Smooth muscle cell (in vitro differentiated cells): ENCODE data around the gene RGS6. TPM values are rescaled to one million over a fixed set of nuclear protein-coding genes. Genes with fewer than 3 reads are reported as not detected.

Source experiments
- DNase-seq: peaks from one replicate; lab custom pipeline; 2025; ENCODE audit not compliant: unreplicated experiment; lab: John Stamatoyannopoulos, UW
- H2AFZ ChIP-seq: fragments of 200-600 bp; sonication (generic); 2 replicates; pipeline ENCODE4 v1.6.0; 2016; ENCODE audit warnings: antibody characterized with exemption, low read depth, mild to moderate bottlenecking
- H3F3A ChIP-seq: fragments of 200-600 bp; sonication (generic); 2 replicates; pipeline ENCODE4 v1.6.0; 2017; ENCODE audit warnings: antibody characterized with exemption, low read depth
- H3K27ac ChIP-seq: fragments of 200-600 bp; sonication (generic); 2 replicates; pipeline ENCODE4 v1.5.1; 2016; ENCODE audit warnings: low read depth, mild to moderate bottlenecking
- H3K27me3 ChIP-seq: fragments of 200-600 bp; sonication (generic); 2 replicates; pipeline ENCODE4 v1.6.1; 2016; ENCODE audit warnings: low read depth, mild to moderate bottlenecking
- H3K36me3 ChIP-seq: fragments of 200-600 bp; sonication (generic); 2 replicates; pipeline ENCODE4 v1.5.1; 2016; ENCODE audit warnings: low read depth
- H3K4me1 ChIP-seq: fragments of 200-600 bp; sonication (generic); 2 replicates; pipeline ENCODE4 v1.5.1; 2016; ENCODE audit warnings: low read depth
- H3K4me2 ChIP-seq: fragments of 200-600 bp; sonication (generic); 2 replicates; pipeline ENCODE4 v1.6.0; 2016; ENCODE audit warnings: mild to moderate bottlenecking
- H3K4me3 ChIP-seq: fragments of 200-600 bp; sonication (generic); 2 replicates; pipeline ENCODE4 v1.5.1; 2016; ENCODE audit warnings: mild to moderate bottlenecking
- H3K79me2 ChIP-seq: fragments of 200-600 bp; sonication (generic); 2 replicates; pipeline ENCODE4 v1.6.0; 2016; ENCODE audit warnings: low read depth, mild to moderate bottlenecking
- H3K9ac ChIP-seq: fragments of 200-600 bp; sonication (generic); 2 replicates; pipeline ENCODE4 v1.6.0; 2016; ENCODE audit warnings: low read depth
- H3K9me3 ChIP-seq: fragments of 200-600 bp; sonication (generic); replicated peaks from 2 replicates; pipeline ENCODE4 v1.5.1; 2016; ENCODE audit warnings: low read depth
- H4K20me1 ChIP-seq: fragments of 200-600 bp; sonication (generic); 2 replicates; pipeline ENCODE4 v1.6.0; 2016; ENCODE audit warnings: low read depth
- CTCF ChIP-seq: fragments of 200-600 bp; sonication (generic); IDR thresholded peaks from 2 replicates; pipeline ENCODE4 v1.5.1; 2017; ENCODE audit warnings: borderline replicate concordance, mild to moderate bottlenecking, antibody characterized with exemption; ENCODE audit not compliant: insufficient read depth, poor library complexity, severe bottlenecking
- WGBS: methylation state at CpG from one replicate; pipeline ENCODE4 v1.1.7; 2016; ENCODE audit warnings: low lambda C conversion rate; 5-methylcytosine and 5-hydroxymethylcytosine counted together
- polyA plus RNA-seq: library from polyadenylated mRNA; unstranded; fragments of >200 nt; fragmentation: Nextera tagmentation; extraction: Ambion mirVana; gene quantifications from 2 replicates; pipeline ENCODE4 v1.2.1, GENCODE V29; 2016
- total RNA-seq: library from RNA; depleted of rRNA; stranded (reverse); fragments of >200 nt; gene quantifications from 2 replicates; pipeline ENCODE4 v1.2.3, GENCODE V29; 2014

The RGS6 gene
- total and polyA plus RNA-seq, 2 experiments from 2014 or later = 0.40 TPM; not detected in 1

- no peaks in the 10 kb centered on the region for H3K36me3 ChIP-seq
- no peaks in the 10 kb centered on the region for H3K27me3 ChIP-seq
- H2AFZ ChIP-seq = no peak overlapping the region
- no peak overlapping the region for H3K27ac ChIP-seq
- no peaks in the 10 kb centered on the region for H4K20me1 ChIP-seq
- DNase-seq = no peak
- H3K9ac ChIP-seq = no peak overlapping the region
- no peak overlapping the region for H3K4me3 ChIP-seq
- no peaks in the 10 kb centered on the region for H3K9me3 ChIP-seq
- no peaks in the 10 kb centered on the region for H3K79me2 ChIP-seq
- no peaks in the 10 kb centered on the region for H3K4me1 ChIP-seq
- H3K4me2 ChIP-seq = no peak overlapping the region
- H3F3A ChIP-seq = no peaks in the 10 kb centered on the region
- 90% methylated on average over 2 of the region's 2 CpGs for WGBS
- TF ChIP-seq CTCF = no peak
Measured at GRCh38 chr14:72503696-72504368, 571.6 kb downstream of the RGS6 start.

- Histone ChIP-seq H3K4me1 (no peaks in the 10 kb centered on the region), H3K4me3 (no peak overlapping the region), H2AFZ (no peak overlapping the region), H3K27me3 (peaks cover 21% of the 10 kb centered on the region), H3K79me2 (no peaks in the 10 kb centered on the region), H3K9me3 (no peaks in the 10 kb centered on the region), H3K27ac (no peak overlapping the region), H4K20me1 (no peaks in the 10 kb centered on the region), H3F3A (no peaks in the 10 kb centered on the region), H3K36me3 (no peaks in the 10 kb centered on the region), H3K9ac (no peak overlapping the region), H3K4me2 (no peak overlapping the region)
- DNase-seq = no peak
- WGBS = 70% methylated on average over 4 of the region's 4 CpGs
- no peak for TF ChIP-seq CTCF
Measured at GRCh38 chr14:72510566-72510965, 578.3 kb downstream of the RGS6 start.

DNA sequence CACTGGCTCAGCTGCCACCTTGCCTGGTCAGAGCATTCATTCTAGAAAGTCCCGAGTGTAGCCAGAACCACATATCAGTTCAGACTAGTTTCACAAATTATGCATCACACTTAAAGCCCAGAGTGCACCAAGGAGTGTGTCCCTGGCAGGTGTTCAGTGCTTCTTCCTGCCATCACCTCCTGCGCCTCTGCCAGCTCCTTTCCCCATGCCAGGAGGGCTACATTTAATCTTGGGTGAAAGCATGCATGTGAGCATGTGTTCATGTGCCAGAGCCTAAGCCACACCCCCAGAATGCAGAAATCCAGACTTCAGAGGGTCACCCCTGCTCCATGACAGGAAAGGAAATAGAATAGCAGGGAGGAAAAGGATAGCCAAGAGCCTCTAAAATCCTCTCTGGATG lies 580.1 kb downstream of the RGS6 start:
- no peaks in the 10 kb centered on the region for H3K79me2 ChIP-seq
- H3K9ac ChIP-seq = no peak overlapping the region
- H3K9me3 ChIP-seq = no peaks in the 10 kb centered on the region
- H3K27ac ChIP-seq = no peak overlapping the region
- H3K36me3 ChIP-seq = no peaks in the 10 kb centered on the region
- WGBS = 90% methylated on average over 2 of the region's 2 CpGs
- DNase-seq = no peak
- no peaks in the 10 kb centered on the region for H4K20me1 ChIP-seq
- H3K27me3 ChIP-seq = peaks cover 21% of the 10 kb centered on the region
- no peak overlapping the region for H3K4me3 ChIP-seq
- no peak for TF ChIP-seq CTCF
- no peak overlapping the region for H3K4me2 ChIP-seq
- H3K4me1 ChIP-seq = no peaks in the 10 kb centered on the region
- no peak overlapping the region for H2AFZ ChIP-seq
- H3F3A ChIP-seq = no peaks in the 10 kb centered on the region

GRCh38 chr14:72512925-72513324 lies 580.7 kb downstream of the RGS6 start:
- no peak overlapping the region for H3K27ac ChIP-seq
- no peaks in the 10 kb centered on the region for H3K36me3 ChIP-seq
- WGBS = 88% methylated on average over 5 of the region's 5 CpGs
- H3F3A ChIP-seq = no peaks in the 10 kb centered on the region
- DNase-seq = no peak
- H3K9me3 ChIP-seq = no peaks in the 10 kb centered on the region
- no peak overlapping the region for H3K9ac ChIP-seq
- no peak overlapping the region for H2AFZ ChIP-seq
- no peak for TF ChIP-seq CTCF
- no peaks in the 10 kb centered on the region for H3K4me1 ChIP-seq
- no peaks in the 10 kb centered on the region for H4K20me1 ChIP-seq
- H3K27me3 ChIP-seq = peaks cover 21% of the 10 kb centered on the region
- H3K4me2 ChIP-seq = no peak overlapping the region
- no peaks in the 10 kb centered on the region for H3K79me2 ChIP-seq
- H3K4me3 ChIP-seq = no peak overlapping the region
